ENCODE measurements around the gene SLX9. TPM values are rescaled to one million over a fixed set of nuclear protein-coding genes. Genes with fewer than 3 reads are reported as not detected.

SLX9 gene
- total RNA-seq, 1 experiment from 2014 or later = 77.2 TPM

DNA sequence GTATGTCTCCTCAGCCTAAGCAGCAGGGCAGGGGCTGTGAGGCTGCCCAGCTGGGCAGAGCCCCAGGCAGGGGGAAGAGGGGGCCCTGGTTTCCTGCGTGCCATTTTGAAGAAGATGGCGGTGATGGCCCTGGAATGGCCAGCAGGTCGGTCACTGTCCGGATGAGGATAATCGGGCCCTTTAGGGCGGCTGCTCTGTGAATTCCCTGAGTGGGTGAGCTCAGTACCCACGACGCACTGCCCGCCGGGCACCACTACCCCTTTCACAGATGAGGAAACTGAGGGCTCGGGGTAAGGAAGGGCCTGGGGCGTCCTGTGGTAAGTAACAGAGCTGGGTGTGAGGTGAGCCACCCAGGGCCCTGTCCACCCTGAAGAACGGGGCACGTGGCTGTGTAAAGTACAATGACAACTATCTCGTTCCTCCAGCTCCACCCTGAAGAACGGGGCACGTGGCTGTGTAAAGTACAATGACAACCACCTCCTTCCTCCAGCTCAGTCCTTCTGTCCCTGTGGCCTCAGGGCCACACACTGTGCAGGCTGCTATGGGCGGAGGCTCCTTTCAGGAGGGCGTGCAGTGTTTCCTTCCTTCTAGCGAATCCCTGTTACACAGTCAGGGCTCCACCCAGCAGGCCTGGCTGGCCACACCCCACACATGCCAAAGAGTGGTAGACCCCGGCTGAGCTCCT is 42.4 kb upstream of the SLX9 start:
- ChIA-PET POLR2A (interaction anchor here (0.6 to 0.7 kb wide), 2 partner anchors 24 to 74 kb away, joined by 3 to 4 read pairs; partner anchors contain the start of gene PTTG1IP), CTCF (interaction anchor here (0.8 to 1.4 kb wide), 5 partner anchors 10 to 243 kb away, joined by 3 to 7 read pairs (median 4); partner anchors contain the start of gene PTTG1IP)
- peak; percentile 86 for ATAC-seq
- Mint-ChIP-seq H3K27ac (no peak overlapping the region), H3K4me1 (no peaks in the 10 kb centered on the region), H3K36me3 (no peaks in the 10 kb centered on the region; the same call in 1 of the 2 replicates), H3K9me3 (peaks cover 8% of the 10 kb centered on the region), H3K27me3 (ENCODE audit: low read depth) (no peaks in the 10 kb centered on the region), H3K4me3 (no peak overlapping the region)
- peak; percentile 62 for DNase-seq (ENCODE audit: low spot score)
- TF ChIP-seq TEAD1 (CRISPR knock-in tag; IDR thresholded peaks at IDR 0.05) (no peak), SMAD3 (CRISPR knock-in tag; IDR thresholded peaks at IDR 0.05; ENCODE audit: borderline replicate concordance) (no peak), ZNF263 (CRISPR knock-in tag; IDR thresholded peaks at IDR 0.05; ENCODE audit: low read depth) (no peak), TEAD4 (CRISPR knock-in tag; IDR thresholded peaks at IDR 0.05) (no peak)
- TF ChIP-seq, protein P1, sequence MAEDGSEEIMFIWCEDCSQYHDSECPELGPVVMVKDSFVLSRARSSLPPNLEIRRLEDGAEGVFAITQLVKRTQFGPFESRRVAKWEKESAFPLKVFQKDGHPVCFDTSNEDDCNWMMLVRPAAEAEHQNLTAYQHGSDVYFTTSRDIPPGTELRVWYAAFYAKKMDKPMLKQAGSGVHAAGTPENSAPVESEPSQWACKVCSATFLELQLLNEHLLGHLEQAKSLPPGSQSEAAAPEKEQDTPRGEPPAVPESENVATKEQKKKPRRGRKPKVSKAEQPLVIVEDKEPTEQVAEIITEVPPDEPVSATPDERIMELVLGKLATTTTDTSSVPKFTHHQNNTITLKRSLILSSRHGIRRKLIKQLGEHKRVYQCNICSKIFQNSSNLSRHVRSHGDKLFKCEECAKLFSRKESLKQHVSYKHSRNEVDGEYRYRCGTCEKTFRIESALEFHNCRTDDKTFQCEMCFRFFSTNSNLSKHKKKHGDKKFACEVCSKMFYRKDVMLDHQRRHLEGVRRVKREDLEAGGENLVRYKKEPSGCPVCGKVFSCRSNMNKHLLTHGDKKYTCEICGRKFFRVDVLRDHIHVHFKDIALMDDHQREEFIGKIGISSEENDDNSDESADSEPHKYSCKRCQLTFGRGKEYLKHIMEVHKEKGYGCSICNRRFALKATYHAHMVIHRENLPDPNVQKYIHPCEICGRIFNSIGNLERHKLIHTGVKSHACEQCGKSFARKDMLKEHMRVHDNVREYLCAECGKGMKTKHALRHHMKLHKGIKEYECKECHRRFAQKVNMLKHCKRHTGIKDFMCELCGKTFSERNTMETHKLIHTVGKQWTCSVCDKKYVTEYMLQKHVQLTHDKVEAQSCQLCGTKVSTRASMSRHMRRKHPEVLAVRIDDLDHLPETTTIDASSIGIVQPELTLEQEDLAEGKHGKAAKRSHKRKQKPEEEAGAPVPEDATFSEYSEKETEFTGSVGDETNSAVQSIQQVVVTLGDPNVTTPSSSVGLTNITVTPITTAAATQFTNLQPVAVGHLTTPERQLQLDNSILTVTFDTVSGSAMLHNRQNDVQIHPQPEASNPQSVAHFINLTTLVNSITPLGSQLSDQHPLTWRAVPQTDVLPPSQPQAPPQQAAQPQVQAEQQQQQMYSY (CRISPR knock-in tag; IDR thresholded peaks at IDR 0.05) = no peak

- H3K4me3 Mint-ChIP-seq = no peak overlapping the region
- H3K36me3 Mint-ChIP-seq = no peaks in the 10 kb centered on the region; the same call in 1 of the 2 replicates
- no peak for TF ChIP-seq IRF1 (CRISPR knock-in tag; IDR thresholded peaks at IDR 0.05)
- POLR2A ChIA-PET = interaction anchor here (0.6 to 0.7 kb wide), 2 partner anchors 24 to 73 kb away, joined by 3 to 4 read pairs; partner anchors contain the start of gene PTTG1IP
- ATAC-seq (no peak), DNase-seq (ENCODE audit: low spot score) (no peak)
- peaks cover 11% of the 10 kb centered on the region for H3K9me3 Mint-ChIP-seq
- H3K27ac Mint-ChIP-seq = no peak overlapping the region
- CTCF ChIA-PET = interaction anchor here (0.8 to 1.4 kb wide), 6 partner anchors 9 to 242 kb away, joined by 3 to 7 read pairs (median 4); partner anchors contain the start of gene PTTG1IP
- H3K4me1 Mint-ChIP-seq = no peaks in the 10 kb centered on the region
- no peaks in the 10 kb centered on the region for H3K27me3 Mint-ChIP-seq (ENCODE audit: low read depth)
These were observed 41.8 kb upstream of the SLX9 start for GRCh38 chr21:44898011-44898488.

DNA sequence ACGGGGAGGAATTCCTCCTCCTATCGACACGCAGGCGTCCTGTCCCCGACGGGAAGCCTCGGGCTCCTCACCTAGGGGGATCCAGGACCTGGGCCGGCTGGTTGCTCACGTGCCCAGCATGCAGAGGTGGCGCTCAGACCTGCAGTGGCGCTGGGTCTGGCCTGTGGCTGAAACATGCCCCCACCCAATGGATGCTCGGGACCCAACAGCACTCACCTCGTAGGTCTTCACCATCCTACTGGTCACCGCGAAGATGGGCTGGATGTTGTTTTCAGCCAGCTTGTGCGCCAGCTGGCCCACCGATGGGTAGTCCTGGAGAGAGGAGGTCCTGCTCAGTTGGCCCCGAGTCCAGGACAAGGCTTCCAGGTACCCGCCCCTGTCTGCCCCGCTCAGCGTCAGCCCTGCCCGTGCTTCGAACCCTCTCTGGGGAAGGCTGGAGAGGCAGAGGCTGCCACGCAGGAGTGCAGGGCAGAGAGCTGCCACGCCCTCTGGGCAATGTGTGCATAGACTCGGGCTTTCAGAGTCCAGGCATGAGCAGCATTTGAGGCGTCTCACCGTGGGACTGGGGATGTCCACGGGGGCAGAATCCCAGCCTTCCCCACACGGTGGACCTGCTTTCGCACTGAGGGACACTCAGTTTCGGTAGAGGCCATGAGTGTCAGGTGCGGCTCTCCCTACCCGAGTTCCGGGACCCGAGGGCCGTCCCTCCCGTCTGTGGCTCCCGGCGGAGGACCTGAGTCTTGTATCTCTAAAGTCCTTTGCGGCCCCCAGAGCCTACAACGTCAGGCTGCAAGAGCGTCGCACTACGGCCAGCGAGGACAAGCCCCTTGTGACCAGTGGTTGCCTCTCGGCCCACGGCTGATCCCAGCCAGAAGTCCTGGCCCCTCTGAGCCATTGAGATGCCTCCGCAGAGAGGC is 40.7 kb upstream of the SLX9 start:
- ATAC-seq = no peak
- peaks cover 11% of the 10 kb centered on the region for H3K9me3 Mint-ChIP-seq
- no peak overlapping the region for H3K27ac Mint-ChIP-seq
- POLR2A ChIA-PET = interaction anchor here (0.6 kb wide), 1 partner anchor 165 kb away, joined by 3 read pairs; no protein-coding TSS in a partner anchor
- H3K36me3 Mint-ChIP-seq = no peaks in the 10 kb centered on the region; the same call in 1 of the 2 replicates
- no peak for DNase-seq (ENCODE audit: low spot score)
- H3K4me1 Mint-ChIP-seq = no peaks in the 10 kb centered on the region
- CTCF ChIA-PET = interaction anchor here (0.9 to 1.2 kb wide), 2 partner anchors 51 to 241 kb away, joined by 4 to 5 read pairs; no protein-coding TSS in a partner anchor
- no peaks in the 10 kb centered on the region for H3K27me3 Mint-ChIP-seq (ENCODE audit: low read depth)
- no peak overlapping the region for H3K4me3 Mint-ChIP-seq
- TF ChIP-seq, protein P2, sequence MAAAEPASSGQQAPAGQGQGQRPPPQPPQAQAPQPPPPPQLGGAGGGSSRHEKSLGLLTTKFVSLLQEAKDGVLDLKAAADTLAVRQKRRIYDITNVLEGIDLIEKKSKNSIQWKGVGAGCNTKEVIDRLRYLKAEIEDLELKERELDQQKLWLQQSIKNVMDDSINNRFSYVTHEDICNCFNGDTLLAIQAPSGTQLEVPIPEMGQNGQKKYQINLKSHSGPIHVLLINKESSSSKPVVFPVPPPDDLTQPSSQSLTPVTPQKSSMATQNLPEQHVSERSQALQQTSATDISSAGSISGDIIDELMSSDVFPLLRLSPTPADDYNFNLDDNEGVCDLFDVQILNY (CRISPR knock-in tag; IDR thresholded peaks at IDR 0.05) = no peak
- TF ChIP-seq ZNF396 (CRISPR knock-in tag; IDR thresholded peaks at IDR 0.05; ENCODE audit: borderline replicate concordance) = no peak
- TF ChIP-seq MXD4 (CRISPR knock-in tag; IDR thresholded peaks at IDR 0.05; ENCODE audit: borderline replicate concordance) = no peak
- TF ChIP-seq CREM (CRISPR knock-in tag; IDR thresholded peaks at IDR 0.05) = no peak
- TF ChIP-seq, protein P3, sequence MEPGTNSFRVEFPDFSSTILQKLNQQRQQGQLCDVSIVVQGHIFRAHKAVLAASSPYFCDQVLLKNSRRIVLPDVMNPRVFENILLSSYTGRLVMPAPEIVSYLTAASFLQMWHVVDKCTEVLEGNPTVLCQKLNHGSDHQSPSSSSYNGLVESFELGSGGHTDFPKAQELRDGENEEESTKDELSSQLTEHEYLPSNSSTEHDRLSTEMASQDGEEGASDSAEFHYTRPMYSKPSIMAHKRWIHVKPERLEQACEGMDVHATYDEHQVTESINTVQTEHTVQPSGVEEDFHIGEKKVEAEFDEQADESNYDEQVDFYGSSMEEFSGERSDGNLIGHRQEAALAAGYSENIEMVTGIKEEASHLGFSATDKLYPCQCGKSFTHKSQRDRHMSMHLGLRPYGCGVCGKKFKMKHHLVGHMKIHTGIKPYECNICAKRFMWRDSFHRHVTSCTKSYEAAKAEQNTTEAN (CRISPR knock-in tag; IDR thresholded peaks at IDR 0.05) = no peak
- TF ChIP-seq FOXK1 (CRISPR knock-in tag; IDR thresholded peaks at IDR 0.05) = no peak
- no peak for TF ChIP-seq ZNF423 (CRISPR knock-in tag; IDR thresholded peaks at IDR 0.05)
- TF ChIP-seq FOXJ3 (CRISPR knock-in tag; IDR thresholded peaks at IDR 0.05; ENCODE audit: borderline replicate concordance) = no peak
- no peak for TF ChIP-seq CBFB (CRISPR knock-in tag; IDR thresholded peaks at IDR 0.05; ENCODE audit: low read depth)
- TF ChIP-seq ZNF232 (CRISPR knock-in tag; IDR thresholded peaks at IDR 0.05) = no peak
- TF ChIP-seq ATF2 (CRISPR knock-in tag; IDR thresholded peaks at IDR 0.05; ENCODE audit: borderline replicate concordance, low read depth) = no peak
- TF ChIP-seq SMAD3 (CRISPR knock-in tag; IDR thresholded peaks at IDR 0.05; ENCODE audit: borderline replicate concordance) = no peak
